GM21390 (cell line): Measurements from ENCODE around the gene PMVK.

Experiments
- ATAC-seq: cut with Tn5 transposase; IDR thresholded peaks from one replicate; pipeline ENCODE4 v1.9.1; 2021; ENCODE audit not compliant: unreplicated experiment

The PMVK gene

DNA sequence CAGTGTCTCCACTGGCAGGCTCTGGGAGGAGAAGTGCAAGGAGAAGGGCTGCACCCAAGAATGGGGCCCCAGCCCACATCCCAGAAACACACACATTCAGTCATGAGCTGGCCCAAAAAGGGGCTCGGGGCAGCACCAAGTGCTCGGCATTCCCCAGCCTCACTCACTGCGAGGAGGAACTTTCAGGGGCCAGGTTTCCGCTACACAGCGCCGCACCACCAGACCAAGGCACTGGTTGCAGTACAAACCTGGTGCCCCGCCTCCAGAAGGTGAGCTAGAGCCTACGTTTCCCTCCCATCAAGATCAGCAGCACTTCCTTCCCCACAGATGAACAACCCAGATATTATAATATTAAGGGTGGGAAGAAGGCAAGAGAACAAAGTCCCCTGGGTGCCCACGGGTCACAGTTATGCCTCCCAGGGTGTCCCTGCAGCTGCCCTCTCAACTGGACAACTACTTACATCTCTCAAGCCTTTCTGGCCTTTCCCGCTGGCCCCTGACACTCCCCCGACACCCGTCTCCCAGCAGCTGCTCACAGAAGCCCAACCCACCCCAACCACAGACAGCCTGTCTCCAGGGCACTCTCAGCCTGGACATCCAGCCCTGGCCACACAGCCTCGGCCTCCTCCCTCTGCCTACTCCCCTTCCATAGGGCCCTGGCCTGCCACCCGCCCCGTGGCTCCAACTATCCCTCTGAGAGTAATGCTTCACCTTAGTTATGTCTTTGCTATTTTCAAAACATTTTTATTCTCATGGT, 15.6 kb upstream of the PMVK start:
- ATAC-seq = no peak

DNA sequence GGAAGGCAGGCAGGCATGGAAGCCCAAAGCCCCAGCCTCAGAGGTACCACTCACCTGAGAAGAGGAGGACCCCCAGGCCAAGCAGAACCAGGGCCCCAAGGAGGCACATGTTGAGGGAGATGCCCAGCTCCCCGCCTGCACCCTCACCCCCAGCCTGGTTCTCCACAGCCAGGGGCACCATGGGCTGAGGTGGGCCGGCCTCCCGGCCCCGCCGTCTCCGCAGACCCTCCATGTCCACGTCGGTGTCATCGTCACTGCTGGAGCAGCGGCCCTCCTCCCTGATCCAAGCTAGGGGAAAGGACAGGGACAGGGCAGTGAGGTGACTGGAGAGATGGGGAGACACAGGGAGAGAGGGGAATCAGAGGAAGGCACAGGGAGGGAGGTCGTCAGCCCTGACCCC, 11.6 kb upstream of the PMVK start:
- ATAC-seq = no peak

DNA sequence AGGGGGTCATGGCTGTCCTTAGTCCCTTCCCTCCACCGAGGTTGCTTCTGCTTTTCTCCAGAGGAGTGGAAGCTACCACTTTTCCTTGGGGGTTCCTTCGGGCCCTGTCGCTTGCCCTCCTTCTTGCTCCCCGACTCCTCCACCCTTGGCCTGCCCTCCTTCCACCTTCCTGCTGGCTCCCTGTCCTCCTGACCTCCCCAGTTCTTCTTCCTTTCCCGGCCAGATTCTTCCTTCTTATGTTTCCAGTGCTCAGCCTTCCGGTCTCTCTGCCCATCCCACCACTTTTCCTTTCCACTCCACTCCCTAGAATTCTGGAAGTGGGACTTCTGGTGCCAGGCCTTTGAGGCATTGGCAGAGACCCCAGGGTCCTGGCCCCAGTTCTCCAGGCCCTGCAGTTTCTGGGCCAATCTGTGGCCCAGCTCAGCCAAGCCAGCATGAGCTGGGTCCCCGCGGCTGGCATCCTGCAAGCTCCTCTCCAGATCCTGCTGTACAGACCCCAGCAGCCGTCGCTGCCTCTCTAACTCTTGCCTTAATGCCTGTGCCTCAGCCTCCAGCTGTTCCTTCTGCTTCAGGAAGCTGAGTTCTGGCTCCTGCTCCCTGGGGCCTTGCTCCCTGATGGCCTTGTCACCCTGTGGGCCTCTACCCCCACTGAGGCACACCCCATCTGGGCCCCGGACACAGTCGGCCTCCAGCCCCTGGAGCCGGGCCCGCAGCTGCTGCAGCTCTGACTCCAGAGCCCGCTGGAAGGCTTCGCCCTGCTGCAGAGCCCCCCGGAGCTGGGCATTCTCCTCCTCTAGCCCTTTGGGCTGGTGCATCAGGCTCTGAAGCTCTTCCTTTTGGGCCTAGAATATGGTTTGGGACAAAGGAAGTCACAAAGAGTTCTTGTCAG, 9.7 kb upstream of the PMVK start:
- no peak for ATAC-seq

DNA sequence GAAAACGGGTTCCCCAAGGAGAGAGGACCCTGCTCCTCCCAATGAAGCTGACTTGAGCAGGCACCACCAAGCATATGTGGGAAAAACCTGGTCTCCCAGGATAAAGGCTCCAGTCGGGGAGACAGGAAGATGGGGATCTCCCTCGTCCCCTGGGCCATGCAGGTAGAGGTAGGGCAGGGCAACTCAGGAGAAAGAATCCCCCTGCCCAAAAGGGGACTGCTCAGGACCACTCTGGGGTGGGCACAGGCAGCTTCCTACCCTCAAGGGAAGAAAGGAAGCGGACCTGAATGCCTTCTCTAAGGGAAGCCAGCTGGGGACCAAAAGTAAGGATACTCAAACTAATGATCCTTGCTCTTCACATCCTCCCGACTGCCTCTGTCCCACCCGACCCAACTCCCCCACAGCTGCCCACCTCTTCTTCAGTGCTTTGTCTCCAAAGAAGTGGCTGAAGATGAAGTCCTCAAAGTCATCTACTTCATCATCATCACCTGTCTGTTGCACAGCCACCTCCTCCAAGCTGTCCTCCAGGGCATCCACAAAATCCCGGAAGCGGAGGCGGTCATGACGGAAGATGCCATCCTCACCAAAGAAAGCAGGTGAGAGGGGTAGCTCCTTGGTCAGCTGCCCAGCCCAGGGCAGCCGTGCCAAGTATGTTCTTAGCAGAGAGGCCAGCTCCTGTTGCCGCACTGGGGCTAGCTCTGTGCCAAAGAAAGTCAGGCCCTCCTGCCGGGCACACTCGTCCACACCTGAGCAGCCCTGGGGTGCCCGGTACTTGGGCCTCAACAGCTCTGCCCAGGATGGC, 8.8 kb upstream of the PMVK start:
- ATAC-seq = no peak

DNA sequence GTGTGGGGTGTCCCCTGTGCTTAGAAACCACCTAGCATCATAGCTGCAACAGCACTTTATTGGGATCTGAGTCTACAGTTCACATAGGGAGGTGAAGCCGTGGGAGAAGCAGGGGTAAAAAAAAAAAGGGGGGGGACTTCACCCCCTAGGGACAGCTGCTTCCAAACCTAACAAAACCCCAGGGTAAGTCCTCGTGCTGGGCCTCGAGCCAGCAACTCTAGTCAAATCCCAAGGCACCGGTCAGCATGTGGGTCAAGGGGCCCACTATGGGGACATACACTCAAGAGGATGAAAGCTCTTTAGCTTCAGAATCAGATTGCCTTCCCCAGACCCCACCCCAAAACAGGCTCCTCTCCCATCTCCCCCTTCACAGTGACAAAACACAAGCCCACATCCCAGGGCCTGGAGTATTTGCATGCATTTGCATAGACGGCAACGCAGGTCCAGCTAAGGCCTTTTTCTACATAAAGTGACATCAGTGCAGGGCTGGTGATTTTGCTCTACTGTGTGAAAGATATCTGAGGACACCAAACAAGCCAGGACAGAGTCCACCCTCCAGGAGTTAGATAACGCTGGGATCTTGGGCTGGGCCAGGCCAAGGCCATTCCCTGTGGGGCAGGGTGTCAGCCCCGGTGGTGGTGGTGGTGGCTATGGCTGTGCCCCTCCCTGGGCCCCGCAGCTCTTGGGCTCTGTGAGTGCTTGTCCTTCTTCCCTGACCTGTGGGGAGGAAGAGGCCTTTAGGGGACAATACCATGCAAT, 8.1 kb upstream of the PMVK start:
- ATAC-seq = no peak

DNA sequence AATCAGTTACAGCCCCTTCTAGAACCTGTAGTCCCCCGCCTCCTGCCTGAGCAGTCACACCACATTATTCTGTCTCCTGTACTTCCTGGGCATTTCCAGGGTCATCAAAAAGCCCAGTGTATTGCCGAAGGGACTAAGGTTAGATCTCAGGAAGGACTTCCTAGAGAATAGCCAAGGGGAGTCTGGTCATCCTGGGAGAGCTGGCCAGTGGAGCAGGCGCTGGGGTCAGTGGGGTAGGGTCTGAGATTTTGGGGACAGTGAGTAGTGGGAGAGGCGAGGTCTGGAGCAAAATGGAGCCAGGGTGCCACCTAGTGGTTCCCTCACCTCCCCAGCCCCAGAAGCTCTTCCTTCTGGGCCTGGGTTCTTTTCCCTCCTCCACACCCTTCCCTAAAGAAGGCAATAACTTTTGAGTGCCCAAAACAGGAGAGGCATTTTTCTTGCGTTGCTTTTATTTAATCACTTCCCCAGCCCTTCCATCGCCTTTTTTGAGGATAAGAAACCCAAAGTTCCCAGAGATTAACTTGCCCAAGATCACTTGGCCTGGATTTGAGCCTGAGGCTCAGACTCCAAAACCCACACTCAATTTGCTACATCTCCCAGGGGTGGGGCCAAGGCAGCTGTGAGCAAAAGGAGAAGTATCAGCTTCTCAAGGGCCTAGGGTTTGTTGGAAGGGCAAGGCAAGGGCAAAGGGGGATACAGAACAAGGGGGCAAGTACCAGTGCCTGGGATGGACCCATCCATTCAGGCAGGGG, 7.3 kb upstream of the PMVK start:
- no peak for ATAC-seq

DNA sequence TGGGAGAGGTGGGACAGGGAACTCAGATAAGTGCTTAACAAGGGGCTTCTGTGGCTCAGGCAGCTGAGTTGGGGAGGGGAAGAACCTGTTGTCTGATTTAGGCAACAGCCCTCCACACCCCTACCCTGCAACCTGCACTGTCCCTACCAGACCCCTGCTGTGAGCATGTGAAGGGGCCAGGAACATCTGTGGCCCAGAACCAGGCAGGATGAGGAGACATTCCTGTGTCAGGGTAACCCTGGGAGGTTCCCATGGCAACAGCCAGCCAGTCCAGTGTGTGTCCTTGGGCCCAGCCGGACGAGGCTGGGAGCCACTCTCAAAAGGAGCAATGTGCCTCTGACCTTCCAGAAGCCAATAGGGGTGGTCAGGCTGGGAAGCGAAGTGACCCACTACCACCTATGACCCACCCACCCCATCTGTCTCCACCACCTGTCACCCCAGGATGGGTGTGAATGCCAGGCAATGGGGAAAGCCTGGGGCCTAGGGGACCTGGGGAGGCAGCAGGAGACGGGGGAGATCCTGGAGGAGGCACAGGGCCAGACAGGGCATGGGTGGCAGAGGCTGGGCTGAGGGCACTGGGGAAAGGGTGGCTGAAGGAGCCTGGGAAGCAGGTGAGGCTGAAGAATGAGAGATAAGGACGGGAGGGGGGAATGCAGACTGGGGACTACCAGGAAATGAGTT, 5.0 kb upstream of the PMVK start:
- no peak for ATAC-seq

DNA sequence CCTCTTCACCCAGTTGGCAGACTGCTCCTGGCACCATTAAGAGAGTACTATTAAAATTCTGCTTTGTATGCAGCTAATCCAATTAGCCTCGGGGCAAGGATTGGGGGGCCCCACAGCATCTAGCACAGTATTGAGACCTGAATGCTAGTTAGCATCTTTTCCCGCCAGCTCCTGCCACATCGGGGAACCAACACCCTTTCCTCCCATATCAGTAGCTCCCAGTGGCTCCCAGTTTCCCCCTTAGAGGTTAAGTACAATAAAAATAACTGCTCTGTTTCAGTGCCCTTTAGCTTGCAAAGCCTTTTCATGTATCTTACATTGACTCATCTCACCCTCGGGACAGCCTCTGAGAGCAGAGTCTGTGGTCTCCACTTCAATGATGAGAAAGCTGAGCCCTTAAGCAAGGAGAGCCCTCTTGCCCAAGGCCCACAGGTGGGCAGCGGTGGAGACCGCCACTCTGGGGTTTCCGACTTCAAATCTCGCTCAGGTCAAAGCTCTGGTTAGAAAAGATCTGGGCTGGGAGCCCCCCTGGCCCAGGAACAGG, 4.2 kb upstream of the PMVK start:
- no peak for ATAC-seq

DNA sequence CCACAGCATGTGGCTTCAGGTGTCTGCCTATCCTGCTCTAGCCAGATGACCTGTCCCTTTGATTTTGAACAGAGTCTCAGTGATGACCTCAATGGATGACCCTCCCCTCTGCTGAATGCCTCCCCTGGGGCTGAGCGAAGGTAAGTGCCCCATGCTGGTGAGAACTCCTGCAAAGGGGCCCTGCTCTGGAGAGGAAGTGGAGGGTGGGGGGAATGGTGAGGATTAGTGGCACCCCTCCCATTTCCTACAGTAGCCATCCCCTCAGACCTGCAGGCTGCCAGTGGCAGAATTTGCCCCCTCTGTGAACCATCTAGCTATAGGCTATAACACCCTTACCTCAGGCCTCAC, 3.7 kb upstream of the PMVK start:
- no peak for ATAC-seq

DNA sequence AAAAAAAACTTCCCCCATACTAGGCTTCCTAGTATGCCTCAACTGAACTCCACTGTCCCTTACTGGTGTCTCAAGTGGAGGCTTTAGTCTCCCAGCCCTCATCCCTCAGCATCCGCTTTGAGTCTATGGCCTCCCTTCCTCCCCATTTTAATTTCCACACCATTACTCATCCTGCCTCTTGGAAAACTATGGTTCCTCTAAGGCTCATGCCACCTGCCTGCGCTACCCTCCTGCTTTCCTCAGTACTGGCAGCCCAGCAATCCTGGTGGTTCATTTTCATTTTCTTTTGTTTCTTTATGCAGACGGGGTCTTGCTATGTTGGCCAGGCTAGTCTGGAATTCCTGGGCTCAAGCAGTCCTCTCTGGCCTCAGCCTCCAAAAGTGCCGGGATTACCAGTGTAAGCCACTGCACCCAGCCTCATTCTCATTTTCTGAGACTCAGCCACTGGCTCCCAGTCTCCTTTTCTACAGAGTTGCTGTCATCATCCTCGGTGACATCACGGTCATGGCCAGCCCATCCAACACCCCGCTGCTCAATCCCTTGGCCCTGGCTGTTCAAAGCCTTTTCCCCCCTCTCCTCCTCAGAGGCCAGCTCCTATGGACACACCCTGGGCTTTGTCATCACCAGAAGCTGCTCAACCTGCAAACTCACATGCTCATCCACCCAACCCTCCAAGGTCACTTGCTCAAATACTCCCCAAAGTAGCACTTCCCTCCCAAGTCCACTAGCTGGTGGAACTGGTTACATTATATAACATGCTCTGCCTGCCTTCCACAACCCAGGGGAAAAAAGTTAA, 2.3 kb upstream of the PMVK start:
- no peak for ATAC-seq

DNA sequence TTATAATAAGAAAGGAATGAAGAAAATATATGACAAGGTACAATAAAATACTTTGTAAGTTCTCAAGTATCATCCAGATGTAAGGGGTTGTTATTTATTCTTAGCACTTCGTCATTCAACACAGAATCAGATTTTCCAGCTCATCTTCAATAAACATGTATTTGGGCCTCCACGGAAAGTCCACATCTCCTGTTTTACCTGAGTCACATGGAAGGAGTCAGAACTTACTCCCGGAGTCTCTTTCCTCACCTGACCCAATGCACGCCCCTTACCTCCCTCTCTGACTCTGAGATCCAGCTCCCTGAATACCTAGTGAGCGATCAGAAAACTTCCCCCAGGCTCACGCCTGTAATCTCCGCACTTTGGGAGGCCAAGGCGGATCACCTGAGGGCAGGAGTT, 1.5 kb upstream of the PMVK start:
- ATAC-seq = no peak

DNA sequence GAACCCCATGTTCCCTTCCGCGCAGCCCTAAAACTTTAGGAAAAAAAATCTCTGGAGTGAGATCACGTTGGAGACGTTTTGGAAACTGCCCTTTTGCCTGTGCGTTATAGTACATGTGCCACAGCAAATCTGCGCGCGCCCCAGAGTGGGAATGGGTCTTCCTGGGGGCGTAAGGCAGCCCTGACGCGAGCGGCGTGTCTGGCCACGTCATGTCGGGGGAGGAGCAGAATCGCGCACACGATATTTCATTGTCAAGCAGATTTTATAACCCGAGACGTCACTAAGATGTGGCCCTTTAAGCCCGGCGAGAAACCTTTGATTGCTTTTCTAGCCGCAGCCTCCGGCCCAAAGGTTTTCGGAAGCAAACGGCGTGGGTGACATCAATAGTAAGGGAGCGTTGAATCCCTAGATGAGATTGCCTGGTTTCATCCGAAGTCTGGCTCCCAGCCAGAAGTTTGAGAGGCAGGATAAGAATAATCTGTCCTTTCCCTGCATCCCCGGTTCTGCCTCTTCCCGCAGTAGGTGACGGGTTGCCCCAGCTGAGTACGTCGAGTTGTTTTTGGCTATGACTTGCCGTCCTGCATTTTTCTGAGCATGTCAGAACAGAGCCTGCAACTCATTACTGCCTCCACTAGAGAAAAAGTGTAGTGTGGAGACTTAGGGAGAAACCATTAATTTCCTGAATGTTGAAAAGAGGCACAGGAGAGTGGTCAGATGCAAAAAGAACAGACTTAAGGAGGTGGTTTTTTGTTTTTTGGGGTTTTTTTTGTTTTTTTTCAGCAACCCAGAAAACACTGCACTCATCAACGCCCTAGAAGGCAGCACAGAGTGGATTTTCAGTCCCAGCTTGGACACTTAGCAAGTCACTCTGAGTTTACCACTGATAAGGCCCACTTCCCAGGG, 817 bp upstream of the PMVK start:
- peak; percentile 53 for ATAC-seq

DNA sequence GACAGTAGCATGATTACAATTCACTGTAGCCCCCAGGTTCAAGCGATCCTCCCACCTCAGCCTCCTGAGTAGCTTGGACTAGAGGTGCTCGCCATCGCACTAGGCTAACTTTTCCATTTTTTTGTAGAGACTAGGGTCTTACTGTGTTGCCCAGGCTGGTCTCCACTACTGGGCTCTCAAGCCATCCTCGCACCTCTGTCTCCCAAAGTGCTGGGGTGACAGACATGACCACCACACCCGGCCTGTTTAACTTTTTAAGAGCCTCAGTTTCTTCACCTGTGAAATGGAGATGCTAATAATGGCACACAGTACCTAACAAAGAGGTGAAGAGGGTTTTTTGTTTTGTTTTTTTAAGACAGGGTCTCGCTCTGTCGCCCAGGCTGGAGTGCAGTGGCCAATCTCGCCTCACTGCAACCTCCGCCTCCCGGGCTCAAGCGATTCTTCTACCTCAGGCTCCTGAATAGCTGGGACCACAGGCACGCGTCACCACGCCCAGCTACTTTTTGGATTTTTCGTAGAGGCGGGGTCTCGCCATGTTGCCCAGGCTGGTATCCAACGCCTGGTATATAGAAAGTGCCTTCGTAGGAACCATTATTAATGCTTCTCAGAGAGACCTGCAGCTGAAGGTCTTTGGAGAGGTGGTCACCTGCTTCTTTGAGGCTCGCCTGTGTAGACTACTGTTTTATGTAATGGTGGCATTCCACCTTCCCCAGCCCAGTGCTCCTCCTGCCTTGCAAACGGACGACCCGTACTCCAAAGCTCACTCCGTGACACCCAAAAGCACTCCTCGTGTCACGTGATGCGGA, 567 bp downstream of the PMVK start:
- no peak for ATAC-seq

DNA sequence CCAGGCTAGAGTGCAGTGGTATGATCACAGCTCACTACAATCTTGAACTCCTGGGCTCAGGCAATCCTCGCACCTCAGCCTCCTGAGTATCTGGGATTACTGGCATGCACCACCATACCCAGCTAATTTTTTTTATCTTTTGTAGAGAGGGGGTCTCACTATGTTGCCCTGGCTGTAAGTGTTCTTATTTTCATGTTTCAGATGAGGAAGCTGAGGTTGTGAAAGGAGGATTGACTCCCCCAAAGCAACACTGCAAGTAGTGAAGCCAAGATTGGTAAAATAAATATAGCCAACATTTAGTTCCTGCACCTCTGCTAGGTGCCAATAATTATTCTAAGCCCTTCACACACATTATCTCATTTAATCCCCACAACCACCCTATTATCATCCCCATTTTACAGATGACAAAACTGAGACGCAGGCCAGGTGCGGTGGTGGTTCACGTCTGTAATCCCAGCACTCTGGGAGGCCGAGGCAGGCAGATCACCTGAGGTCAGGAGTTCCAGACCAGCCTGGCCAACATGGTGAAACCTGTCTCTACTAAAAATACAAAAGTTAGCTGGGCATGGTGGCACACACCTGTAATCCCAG, 2.1 kb downstream of the PMVK start:
- ATAC-seq = no peak

DNA sequence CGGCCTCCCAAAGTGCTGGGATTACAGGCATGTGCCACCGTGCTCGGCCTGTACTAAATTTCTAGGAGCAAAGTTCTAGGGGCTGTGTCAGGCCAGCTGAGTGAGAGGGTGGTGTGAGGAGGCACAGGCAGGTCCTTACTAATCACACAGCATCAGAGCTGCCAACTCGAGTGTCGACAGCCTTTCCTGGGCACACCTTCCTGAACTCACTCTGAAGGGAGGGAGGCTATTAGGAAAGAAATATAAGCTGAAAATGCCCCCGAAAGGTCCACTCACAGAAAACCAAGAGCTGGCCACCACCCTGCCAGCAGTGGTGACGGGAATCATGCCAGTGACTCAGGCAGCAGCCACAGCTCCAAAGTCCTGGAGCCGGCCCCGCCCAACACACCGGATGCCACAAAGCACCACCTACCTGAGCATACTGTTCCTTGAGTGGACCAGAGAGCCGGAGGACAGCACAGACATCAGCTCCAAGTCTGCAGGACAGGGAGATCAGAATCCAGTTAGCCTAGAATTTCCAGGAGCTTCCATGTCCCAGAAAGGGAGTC, 4.5 kb downstream of the PMVK start:
- no peak for ATAC-seq

DNA sequence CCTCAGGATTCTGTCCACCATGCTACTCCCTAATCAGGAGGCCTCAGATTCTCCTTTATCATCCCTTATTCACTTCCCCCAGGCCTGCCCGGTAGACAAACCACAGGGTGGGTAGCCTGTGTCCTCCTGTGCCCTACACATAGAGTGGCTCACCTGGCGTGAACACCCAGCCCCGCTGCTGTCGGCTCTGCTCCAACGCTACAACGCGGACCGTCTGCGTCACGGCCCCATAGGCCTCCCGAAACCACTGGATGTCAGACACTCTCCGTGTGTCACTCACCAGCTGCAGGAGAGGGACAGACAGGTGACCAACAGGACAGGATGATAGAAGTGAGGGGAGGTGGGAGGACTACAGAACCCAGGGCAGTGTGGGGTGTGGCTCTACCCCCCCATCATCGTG, 10.3 kb downstream of the PMVK start:
- ATAC-seq = no peak
